ENCODE data around the gene PTGES2.
A peak's percentile ranks its signal among the peaks of the same experiment; 100 is the strongest.

The PTGES2 gene

GRCh38 chr9:128162215-128163026 is 34.9 kb upstream of the PTGES2 start:
- Histone ChIP-seq H3K4me3 (ENCODE audit: low read length) (no peak overlapping the region), H3K9me3 (ENCODE audit: low read length) (no peaks in the 10 kb centered on the region), H3K4me1 (ENCODE audit: insufficient read depth, low read length) (peaks cover 10% of the 10 kb centered on the region), H2AFZ (ENCODE audit: low read depth, low read length) (no peak overlapping the region), H3K27me3 (ENCODE audit: insufficient read depth, low read length) (no peaks in the 10 kb centered on the region), H3K36me3 (ENCODE audit: insufficient read depth, low read length) (peaks cover 42% of the 10 kb centered on the region)

- Histone ChIP-seq H3K36me3 (ENCODE audit: insufficient read depth, low read length) (peaks cover 32% of the 10 kb centered on the region), H3K4me3 (ENCODE audit: low read length) (peak overlapping the region; percentile 82), H3K4me1 (ENCODE audit: insufficient read depth, low read length) (peaks cover 10% of the 10 kb centered on the region), H3K27me3 (ENCODE audit: insufficient read depth, low read length) (no peaks in the 10 kb centered on the region), H3K9me3 (ENCODE audit: low read length) (no peaks in the 10 kb centered on the region), H2AFZ (ENCODE audit: low read depth, low read length) (no peak overlapping the region)
These were observed 33.8 kb upstream of the PTGES2 start for GRCh38 chr9:128161215-128161902.

GRCh38 chr9:128160603-128160987 is 33.1 kb upstream of the PTGES2 start:
- peak overlapping the region; percentile 59 for H2AFZ ChIP-seq (ENCODE audit: low read depth, low read length)
- peak overlapping the region; percentile 82 for H3K4me3 ChIP-seq (ENCODE audit: low read length)
- H3K9me3 ChIP-seq (ENCODE audit: low read length) = no peaks in the 10 kb centered on the region
- H3K4me1 ChIP-seq (ENCODE audit: insufficient read depth, low read length) = peaks cover 10% of the 10 kb centered on the region
- H3K27me3 ChIP-seq (ENCODE audit: insufficient read depth, low read length) = no peaks in the 10 kb centered on the region
- peaks cover 28% of the 10 kb centered on the region for H3K36me3 ChIP-seq (ENCODE audit: insufficient read depth, low read length)

- H2AFZ ChIP-seq (ENCODE audit: low read depth, low read length) = peak within 1 kb of the TSS; percentile 73
- H3K4me1 ChIP-seq (ENCODE audit: insufficient read depth, low read length) = peaks cover 10% of the 10 kb centered on the region
- H3K9me3 ChIP-seq (ENCODE audit: low read length) = no peaks in the 10 kb centered on the region
- no peaks in the 10 kb centered on the region for H3K27me3 ChIP-seq (ENCODE audit: insufficient read depth, low read length)
- H3K36me3 ChIP-seq (ENCODE audit: insufficient read depth, low read length) = peaks cover 28% of the 10 kb centered on the region
- H3K4me3 ChIP-seq (ENCODE audit: low read length) = peak within 1 kb of the TSS; percentile 82
These were observed 32.5 kb upstream of the PTGES2 start, which contains the start of gene BBLN for GRCh38 chr9:128159784-128160602. BBLN (plus strand) TSS chr9:128160265; CDS start chr9:128160408, 143 bp downstream.

GRCh38 chr9:128159522-128159783 is 31.9 kb upstream of the PTGES2 start:
- Histone ChIP-seq H2AFZ (ENCODE audit: low read depth, low read length) (peak overlapping the region; percentile 73), H3K36me3 (ENCODE audit: insufficient read depth, low read length) (peaks cover 25% of the 10 kb centered on the region), H3K27me3 (ENCODE audit: insufficient read depth, low read length) (no peaks in the 10 kb centered on the region), H3K4me3 (ENCODE audit: low read length) (peak overlapping the region; percentile 47), H3K9me3 (ENCODE audit: low read length) (no peaks in the 10 kb centered on the region), H3K4me1 (ENCODE audit: insufficient read depth, low read length) (peaks cover 10% of the 10 kb centered on the region)

- Histone ChIP-seq H3K4me3 (ENCODE audit: low read length) (no peak overlapping the region), H3K36me3 (ENCODE audit: insufficient read depth, low read length) (no peaks in the 10 kb centered on the region), H3K27me3 (ENCODE audit: insufficient read depth, low read length) (peaks cover 3% of the 10 kb centered on the region), H2AFZ (ENCODE audit: low read depth, low read length) (no peak overlapping the region), H3K9me3 (ENCODE audit: low read length) (no peaks in the 10 kb centered on the region), H3K4me1 (ENCODE audit: insufficient read depth, low read length) (peaks cover 5% of the 10 kb centered on the region)
These were observed 28.4 kb upstream of the PTGES2 start for GRCh38 chr9:128155736-128156500.

GRCh38 chr9:128153947-128154695 is 26.6 kb upstream of the PTGES2 start:
- Histone ChIP-seq H3K36me3 (ENCODE audit: insufficient read depth, low read length) (no peaks in the 10 kb centered on the region), H3K4me3 (ENCODE audit: low read length) (no peak overlapping the region), H3K27me3 (ENCODE audit: insufficient read depth, low read length) (peaks cover 3% of the 10 kb centered on the region), H3K4me1 (ENCODE audit: insufficient read depth, low read length) (no peaks in the 10 kb centered on the region), H3K9me3 (ENCODE audit: low read length) (no peaks in the 10 kb centered on the region), H2AFZ (ENCODE audit: low read depth, low read length) (no peak overlapping the region)

- H3K4me1 ChIP-seq (ENCODE audit: insufficient read depth, low read length) = no peaks in the 10 kb centered on the region
- no peaks in the 10 kb centered on the region for H3K36me3 ChIP-seq (ENCODE audit: insufficient read depth, low read length)
- H2AFZ ChIP-seq (ENCODE audit: low read depth, low read length) = no peak overlapping the region
- no peak overlapping the region for H3K4me3 ChIP-seq (ENCODE audit: low read length)
- peaks cover 3% of the 10 kb centered on the region for H3K27me3 ChIP-seq (ENCODE audit: insufficient read depth, low read length)
- H3K9me3 ChIP-seq (ENCODE audit: low read length) = no peaks in the 10 kb centered on the region
These were observed 25.8 kb upstream of the PTGES2 start for GRCh38 chr9:128153060-128153946.

- no peak overlapping the region for H3K4me3 ChIP-seq (ENCODE audit: low read length)
- H3K9me3 ChIP-seq (ENCODE audit: low read length) = no peaks in the 10 kb centered on the region
- no peaks in the 10 kb centered on the region for H3K4me1 ChIP-seq (ENCODE audit: insufficient read depth, low read length)
- no peak overlapping the region for H2AFZ ChIP-seq (ENCODE audit: low read depth, low read length)
- H3K36me3 ChIP-seq (ENCODE audit: insufficient read depth, low read length) = no peaks in the 10 kb centered on the region
- H3K27me3 ChIP-seq (ENCODE audit: insufficient read depth, low read length) = peaks cover 3% of the 10 kb centered on the region
These were observed 24.9 kb upstream of the PTGES2 start for GRCh38 chr9:128152133-128153059.

GRCh38 chr9:128151309-128152132 is 24.0 kb upstream of the PTGES2 start:
- Histone ChIP-seq H2AFZ (ENCODE audit: low read depth, low read length) (no peak overlapping the region), H3K27me3 (ENCODE audit: insufficient read depth, low read length) (peaks cover 3% of the 10 kb centered on the region), H3K9me3 (ENCODE audit: low read length) (no peaks in the 10 kb centered on the region), H3K36me3 (ENCODE audit: insufficient read depth, low read length) (no peaks in the 10 kb centered on the region), H3K4me3 (ENCODE audit: low read length) (no peak overlapping the region), H3K4me1 (ENCODE audit: insufficient read depth, low read length) (no peaks in the 10 kb centered on the region)
